AG08395 (cell line): Measurements from ENCODE around the gene TEP1.
"Not testable (repeated sequence)": the region's sequence is repeated elsewhere in the genome, so short reads cannot be mapped to it uniquely, and the experiment has no call there.

ENCODE experiments used
- DNase-seq: peaks from one replicate; pipeline ENCODE4 v3.0.0; 2012; ENCODE audit warnings: mixed read lengths, low spot score

TEP1 gene

DNA sequence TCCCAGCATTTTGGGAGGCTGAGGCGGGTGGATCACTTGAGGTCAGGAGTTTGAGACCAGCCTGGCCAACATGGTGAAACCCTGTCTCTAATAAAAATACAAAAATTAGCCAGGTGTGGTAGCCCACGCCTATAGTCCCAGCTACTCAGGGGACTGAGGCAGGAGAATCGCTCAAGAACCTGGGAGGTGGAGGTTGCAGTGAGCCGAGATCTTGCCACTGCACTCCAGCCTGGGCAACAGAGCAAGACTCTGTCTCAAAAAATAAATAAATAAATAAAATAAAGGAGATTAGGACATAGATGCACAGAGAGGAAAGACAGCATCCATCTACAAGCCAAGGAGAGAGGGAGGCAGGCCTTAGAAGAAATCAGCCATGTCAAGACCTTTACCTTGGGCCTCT lies 72.3 kb downstream of the TEP1 start:
- not testable (repeated sequence) for DNase-seq

- DNase-seq = no peak
Measured at GRCh38 chr14:20334017-20334416, 79.3 kb downstream of the TEP1 start.

DNA sequence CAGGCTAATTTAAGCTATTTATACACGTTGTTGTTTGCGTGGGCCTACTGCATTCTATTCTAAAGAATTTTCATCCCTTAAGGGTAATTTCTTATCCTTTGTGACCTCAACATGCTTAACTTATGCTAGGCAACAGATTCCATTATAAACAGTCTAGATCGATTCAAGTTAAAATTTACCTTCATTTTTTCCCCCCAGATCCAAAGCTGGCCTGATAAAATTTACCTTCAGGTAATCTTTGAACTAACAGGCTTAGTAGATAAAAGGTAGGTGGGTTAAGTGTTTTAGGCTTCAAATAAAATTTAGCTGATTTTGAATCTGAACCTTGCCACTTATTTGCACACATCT lies 79.8 kb downstream of the TEP1 start:
- no peak for DNase-seq

DNA sequence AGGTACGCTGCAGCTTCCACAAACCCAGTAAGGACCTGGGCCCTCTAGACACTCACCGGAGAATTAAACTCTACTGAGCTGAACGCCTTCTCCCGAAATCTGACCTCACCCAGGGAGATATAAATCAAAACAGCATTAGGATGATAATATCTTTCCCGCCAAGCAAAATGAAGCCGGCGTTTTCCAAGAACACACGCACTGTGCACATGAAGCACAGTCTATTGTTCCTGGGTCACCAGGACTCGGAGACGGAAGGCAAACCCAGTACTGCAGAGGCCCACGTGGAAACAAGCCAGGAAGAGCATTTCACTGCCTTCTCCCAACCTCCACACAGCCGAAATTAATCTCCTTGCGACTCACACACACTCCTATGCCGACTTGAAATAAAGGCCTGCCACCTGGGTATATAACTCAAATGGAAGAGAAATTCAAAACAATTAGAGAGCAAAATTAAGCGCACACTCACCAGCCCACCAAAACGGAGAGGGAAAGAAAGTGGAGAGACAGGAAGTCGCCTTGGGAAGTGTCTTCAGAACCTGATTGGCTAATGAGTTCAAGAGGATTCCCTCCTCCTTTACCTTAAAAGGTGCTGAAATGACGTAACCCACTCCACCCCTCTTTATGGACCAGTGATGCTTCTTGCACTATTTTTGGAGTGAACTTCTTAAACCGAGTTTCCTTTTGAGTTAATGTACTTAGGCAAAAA lies 80.4 kb downstream of the TEP1 start, which contains the start of gene CCNB1IP1:
CCNB1IP1 (minus strand) TSS at position 492 of the 706 bp plus-strand sequence. CDS start 16,756 bp downstream, outside the sequence.
- peak; percentile 93 for DNase-seq

GRCh38 chr14:20332431-20332787 lies 80.9 kb downstream of the TEP1 start:
- DNase-seq = peak; percentile 38

DNA sequence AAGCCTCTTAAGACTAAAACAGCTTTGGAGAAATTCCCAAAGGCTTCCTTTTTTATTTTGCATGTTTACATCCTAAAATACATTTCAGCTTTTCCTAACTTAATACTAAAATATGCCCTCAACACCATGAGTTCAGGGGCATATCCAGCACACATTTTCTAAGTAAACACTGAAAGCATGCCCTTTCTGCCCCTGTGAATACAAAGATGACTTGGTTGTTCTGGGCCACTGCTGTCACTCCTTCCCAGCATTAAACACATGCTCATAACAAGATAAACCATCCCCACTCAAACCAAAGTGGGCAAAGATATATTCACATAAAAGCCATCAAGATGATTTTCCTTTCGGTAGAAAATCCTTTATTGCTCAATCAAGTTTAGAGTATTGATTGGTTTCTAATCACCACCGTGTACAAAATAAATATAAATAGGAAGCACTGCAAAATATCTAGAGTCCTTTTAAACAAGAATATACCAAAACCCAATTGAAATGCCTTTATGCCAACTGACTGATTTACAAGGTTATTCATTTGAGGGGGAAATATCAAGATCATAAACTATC lies 82.2 kb downstream of the TEP1 start:
- DNase-seq = no peak

DNA sequence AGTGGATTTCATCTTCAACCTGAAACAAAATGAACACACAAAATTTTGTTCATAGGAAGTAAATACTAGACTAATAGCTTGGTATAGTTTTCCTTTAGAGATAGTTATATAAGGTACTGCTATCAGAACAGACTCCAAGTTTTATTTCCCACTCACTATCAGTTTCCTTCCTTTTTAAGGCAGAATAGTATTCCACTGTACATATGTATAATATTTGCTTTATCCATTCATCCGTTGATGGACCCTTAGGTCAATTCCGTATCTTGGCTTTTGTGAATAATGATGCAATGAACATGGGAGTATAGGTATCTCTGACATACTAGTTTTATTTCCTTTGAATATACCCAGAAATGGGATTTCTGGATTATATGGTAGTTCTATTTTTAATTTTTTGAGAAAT lies 83.9 kb downstream of the TEP1 start:
- no peak for DNase-seq

DNA sequence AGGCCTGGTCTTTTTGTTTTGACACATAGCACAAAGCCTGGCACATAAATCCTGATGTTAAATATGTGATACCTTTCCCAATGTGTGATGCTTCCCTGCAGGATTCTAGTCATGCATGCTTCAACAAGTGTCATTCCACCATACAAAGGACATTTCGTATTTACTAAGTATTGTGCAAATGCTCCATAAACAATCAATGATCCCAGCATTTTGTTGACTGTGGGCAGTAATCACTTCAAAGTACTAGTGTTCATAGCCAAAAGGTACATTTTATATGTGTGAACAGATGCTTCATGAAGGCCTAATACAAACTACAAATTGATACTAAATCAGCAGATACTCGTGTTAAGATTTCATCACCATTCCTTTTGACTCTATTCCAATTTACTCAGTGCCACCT lies 84.6 kb downstream of the TEP1 start:
- no peak for DNase-seq

DNA sequence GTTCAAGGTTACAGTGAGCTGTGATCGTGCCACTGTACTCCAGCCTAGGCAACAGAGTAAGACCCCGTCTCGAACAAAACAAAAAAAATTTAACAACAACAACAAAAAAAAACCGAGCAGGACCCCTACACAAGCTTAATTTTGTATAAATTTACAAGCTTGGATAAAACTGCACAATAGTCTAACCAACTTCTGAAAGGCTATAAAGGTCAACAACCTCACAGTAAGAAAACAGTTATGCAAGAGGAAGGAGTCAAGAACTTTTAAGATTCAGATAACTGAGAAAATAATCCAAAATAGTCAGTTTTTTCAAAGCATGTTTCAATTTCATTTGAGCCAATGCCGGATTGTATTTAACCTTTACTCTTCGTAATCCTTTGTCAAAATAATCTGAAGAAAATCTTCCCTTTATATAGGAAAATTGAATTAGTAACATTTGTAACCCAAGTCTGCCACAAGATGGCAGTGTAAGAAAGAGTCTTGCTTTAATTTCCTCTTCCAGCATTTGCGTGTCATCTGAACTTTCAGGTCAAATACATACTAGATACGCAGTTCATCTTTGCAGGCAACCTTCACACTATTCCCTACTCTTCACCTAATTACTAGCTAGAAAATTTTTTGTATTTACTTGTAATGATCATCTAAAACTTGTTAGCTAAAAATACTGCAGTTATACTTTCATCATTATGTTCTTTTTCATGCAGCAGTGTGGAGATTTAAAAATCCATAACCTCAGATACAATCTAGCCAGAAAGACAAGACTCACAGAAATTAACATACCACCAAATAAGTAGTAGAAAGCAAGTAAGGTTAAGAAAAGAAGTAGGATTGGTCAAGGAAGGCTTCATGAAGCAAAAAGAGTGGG lies 86.1 kb downstream of the TEP1 start:
- peak; percentile 62 for DNase-seq

- DNase-seq = no peak
Measured at GRCh38 chr14:20317720-20318119, 95.6 kb downstream of the TEP1 start.
